GM19372 (cell line): ENCODE results near the gene DENND1A.
"Not testable (repeated sequence)": the region's sequence is repeated elsewhere in the genome, so short reads cannot be mapped to it uniquely, and the experiment has no call there.

Experiments
- ATAC-seq: cut with Tn5 transposase; IDR thresholded peaks from one replicate; pipeline ENCODE4 v1.9.1; 2021; ENCODE audit warnings: mild to moderate bottlenecking, low read depth, moderate library complexity; ENCODE audit not compliant: unreplicated experiment

The DENND1A gene, protein sequence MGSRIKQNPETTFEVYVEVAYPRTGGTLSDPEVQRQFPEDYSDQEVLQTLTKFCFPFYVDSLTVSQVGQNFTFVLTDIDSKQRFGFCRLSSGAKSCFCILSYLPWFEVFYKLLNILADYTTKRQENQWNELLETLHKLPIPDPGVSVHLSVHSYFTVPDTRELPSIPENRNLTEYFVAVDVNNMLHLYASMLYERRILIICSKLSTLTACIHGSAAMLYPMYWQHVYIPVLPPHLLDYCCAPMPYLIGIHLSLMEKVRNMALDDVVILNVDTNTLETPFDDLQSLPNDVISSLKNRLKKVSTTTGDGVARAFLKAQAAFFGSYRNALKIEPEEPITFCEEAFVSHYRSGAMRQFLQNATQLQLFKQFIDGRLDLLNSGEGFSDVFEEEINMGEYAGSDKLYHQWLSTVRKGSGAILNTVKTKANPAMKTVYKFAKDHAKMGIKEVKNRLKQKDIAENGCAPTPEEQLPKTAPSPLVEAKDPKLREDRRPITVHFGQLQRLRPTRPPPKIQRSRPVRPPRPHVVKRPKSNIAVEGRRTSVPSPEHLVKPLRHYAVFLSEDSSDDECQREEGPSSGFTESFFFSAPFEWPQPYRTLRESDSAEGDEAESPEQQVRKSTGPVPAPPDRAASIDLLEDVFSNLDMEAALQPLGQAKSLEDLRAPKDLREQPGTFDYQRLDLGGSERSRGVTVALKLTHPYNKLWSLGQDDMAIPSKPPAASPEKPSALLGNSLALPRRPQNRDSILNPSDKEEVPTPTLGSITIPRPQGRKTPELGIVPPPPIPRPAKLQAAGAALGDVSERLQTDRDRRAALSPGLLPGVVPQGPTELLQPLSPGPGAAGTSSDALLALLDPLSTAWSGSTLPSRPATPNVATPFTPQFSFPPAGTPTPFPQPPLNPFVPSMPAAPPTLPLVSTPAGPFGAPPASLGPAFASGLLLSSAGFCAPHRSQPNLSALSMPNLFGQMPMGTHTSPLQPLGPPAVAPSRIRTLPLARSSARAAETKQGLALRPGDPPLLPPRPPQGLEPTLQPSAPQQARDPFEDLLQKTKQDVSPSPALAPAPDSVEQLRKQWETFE

DNA sequence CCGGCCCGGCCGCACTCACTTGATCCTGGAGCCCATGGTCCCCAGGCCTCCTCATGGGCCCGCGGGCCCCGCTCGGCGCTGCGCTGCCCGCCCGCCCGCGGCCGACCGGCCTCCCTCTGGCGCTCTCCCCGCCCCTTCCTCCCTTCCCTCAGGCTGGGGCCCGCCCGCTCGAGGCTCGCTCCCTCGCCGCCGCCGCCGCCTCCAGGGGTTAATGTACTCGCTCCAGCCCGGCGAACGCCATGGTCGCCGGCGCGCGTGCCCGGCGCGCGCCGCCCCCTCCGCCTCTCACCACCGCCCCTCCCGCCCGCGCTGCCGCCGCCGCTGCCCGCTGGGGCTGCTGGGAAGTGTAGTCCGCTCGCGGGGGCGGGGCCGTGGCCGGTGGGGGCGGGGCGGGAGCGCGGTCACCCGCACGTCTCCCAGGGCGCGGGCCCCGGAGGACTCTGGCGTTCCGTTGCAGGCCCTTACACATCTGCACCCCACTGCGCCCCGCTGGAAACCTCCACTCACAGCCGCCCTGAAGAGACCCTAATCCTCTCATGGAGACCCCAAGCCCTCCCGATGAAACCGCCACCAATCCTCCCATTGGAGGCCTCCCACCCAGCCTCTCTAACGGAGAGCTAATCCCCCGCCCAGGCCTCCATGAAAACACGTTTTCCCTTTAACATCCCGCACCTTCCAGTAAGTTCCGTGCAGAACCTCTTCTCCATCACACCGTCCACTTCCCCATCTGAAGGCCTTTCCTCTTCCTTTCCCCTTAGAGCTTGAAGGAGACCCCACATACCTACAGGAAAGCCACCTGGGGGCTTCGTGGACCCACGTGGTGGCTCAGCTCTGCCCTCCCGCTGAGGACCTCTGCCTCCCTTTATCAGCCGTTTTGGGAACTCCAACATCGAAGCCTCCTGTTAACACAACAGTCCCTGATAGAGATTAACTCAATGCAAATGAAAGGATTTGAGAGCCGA is at the start of gene DENND1A:
DENND1A (minus strand) TSS at position 257 of the 962 bp plus-strand sequence; CDS start at position 36, 221 bp downstream.
- ATAC-seq = peak; percentile 77

DNA sequence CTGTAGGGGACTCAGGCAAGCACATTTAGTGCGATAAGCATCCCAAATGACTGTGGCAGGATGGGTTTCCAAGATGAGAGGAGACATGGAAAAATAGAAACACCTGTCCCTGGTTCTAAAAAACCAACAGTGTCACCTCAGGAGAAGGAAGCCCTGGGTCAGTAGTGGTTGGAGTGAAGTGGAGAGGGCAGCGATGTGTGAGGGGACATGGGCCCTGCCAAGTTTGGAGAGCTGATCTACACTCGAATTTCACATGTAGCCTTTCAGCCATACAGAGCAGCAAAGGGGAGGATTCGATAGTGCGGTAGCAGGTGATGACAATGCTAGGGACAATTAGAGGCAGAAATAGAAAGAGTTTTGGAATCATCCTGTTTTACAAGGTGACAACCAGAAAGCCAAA is 49.1 kb upstream of the DENND1A start:
- ATAC-seq = no peak

DNA sequence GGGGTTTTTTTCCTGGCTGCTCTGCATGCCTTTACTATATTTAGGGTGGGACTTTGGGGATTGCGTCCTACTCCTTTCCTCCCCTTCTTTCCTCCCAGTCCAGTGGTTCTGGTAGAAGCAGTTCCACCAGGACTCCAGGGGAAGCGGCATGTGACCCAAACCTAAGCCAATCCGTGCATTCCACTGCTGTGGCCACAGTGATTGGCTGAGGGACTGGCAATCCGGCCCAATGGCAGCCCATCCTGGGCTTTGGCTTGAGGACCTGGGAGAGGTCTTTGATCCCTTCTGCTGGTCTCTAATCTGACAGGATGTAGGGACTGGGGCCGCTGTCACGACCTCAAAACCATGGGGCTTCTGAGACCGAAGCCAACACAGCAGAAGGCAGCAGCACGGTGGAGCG is 46.7 kb upstream of the DENND1A start:
- ATAC-seq = not testable (repeated sequence)

DNA sequence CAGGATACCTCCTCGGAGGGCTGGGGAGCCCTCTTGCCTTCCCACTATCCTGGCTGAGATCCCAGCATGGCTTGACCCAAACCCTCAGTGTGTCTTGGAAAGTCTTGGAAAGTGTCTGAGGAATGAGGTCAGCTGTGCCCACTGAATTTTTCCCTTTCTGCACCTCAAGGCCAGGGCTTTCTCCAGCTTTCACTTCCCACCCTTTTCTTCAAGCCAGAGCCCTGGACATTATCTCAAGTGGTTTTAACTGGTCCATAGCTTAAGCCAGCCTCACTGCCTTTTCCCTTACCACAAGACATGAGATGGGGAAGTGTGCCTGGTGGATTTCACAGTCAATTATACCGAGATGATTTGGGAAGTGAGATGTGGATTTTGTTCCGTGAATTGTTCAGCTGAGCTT is 45.9 kb upstream of the DENND1A start:
- ATAC-seq = no peak

DNA sequence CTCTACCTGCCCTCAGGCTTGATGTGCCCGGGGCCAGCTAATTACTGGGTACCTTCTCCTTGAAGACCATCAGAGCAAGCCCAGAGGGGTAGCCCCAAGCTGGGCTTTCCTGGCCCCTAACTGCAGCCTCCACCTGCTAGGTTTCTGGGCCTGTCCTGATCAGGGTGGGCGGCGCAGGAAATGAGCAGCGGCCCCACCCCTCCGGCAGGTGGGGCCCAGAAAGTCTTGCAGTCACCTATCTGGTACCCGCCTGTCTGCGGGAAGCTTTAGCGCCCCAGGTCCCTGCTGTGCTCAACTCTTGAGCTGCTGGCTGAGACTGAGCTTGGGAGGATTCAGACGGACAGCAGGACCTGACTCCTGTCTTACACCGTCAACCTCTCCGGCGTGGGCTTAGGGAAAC is 44.5 kb upstream of the DENND1A start:
- no peak for ATAC-seq

DNA sequence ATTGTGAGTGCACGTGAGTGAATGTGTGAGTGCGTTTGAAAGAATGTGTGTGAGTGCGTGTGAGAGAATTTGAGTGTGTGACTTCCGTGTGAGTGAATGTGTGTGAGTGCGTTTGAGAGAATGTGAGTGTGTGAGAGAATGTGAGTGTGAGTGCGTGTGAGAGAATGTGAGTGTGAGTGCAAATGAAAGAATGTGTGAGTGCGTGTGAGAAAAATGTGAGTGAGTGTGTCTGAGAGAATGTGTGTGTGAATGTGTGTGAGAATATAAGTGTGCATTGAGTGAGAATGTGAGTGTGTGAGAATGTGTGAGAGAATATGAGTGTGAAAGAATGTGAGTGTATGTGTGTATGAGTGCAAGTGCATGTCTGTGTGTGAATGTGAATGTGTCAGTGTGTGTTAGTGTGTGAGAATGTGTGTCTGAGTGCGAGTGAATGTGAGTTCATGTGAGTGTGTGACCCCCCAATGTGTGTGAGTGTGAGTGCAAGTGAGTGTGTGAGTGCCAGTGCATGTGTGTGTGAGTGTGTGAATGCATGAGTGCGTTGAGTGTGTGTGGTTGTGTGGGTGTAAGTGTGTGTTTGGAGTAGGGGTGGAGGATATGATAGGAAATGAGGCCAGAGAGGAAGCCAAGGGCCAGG is 43.8 kb upstream of the DENND1A start:
- ATAC-seq = no peak

DNA sequence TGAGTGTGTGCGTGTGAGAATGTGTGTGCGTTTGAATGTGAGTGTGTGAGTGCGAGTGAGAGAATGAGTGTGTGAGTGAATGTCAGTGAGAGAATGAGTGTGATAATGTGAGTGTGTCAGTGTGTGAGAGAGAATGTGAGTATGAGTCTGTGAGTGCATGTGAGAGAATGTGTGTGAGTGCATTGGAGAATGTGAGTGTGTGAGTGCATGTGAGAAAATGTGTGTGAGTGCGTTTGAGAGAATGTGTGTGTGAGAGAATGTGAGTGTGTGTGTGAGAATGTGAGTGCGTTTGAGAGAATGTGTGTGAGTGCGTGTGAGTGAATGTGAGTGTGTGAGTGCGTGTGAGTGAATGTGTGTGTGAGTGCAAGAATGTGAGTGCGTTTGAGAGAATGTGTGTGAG is 42.7 kb upstream of the DENND1A start:
- no peak for ATAC-seq

DNA sequence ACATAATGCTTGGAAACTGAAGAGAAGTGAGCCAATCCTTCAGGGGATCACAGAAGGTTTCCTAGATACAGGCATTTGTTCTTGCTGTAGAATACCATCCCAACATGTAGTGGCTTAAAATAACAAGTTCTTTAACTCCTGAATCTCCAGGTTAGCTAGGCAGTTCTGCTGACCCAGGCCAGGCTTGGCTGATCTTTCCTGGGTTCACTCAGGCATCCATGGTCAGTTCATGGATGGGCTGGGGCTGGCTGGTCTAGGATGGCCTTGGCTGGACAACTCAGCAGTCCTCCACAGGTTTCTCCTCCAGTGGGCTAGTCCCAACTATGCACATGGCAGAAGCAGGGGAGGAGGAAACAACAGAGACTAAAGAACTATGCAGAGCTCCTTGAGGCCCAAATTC is 37.4 kb upstream of the DENND1A start:
- no peak for ATAC-seq

DNA sequence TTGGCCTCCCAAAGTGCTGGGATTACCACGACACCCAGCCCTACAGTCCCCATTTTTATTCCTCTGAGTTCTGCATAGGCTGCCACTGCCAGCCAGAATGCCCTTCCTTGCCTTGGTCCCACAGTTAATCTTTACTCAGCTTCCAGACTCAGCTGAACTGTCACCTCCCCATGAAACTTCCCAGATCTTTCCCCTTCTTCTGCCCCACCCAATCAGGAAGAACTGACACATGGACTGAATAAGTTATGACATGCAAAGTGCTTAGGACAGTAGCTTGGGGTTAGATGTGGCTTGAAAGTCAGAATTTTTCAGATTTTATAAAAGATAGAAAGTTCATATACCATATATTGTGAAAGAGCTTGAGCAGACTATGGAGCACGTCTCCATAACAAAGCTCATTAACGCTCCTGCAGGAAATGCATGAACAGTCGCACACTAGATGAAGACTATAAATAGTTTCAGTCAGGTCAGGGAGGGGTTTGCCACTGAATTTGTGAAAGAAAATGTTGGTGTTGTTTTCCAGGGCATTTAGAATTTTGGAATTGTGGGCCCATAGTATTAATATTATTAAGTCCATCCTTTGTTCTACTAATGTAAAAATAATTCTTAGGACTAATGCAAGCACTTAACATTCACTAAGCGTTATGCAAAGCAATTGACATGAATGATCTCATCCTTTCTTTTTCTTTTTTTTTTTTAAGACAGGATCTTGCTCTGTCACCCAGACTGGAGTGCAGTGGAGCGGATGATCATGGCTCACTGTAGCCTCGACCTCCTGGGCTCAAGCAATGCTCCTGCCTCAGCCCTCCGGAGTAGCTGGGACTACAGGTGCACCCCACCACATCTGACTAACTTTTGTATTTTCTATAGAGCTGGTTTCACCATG is 36.1 kb upstream of the DENND1A start:
- ATAC-seq = no peak

DNA sequence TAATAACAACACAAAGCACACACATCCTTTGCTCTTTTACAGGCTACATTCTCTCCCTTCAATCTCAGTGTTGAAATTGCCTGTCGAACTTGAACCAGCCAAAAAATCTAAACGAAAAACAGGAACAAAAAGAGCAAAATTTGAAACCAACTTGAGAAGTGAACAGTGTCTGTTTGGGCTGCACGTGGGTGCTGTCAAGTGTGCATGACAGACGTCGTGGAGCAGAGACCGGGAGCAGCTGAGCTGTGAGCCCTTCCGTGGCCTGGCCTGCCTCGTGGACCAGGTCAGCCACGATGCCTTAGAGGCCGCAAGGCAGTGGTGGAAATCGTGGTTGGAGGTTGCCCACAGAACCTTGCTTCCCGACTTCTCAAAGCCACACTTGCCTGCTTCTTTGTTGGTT is 34.8 kb upstream of the DENND1A start:
- no peak for ATAC-seq

DNA sequence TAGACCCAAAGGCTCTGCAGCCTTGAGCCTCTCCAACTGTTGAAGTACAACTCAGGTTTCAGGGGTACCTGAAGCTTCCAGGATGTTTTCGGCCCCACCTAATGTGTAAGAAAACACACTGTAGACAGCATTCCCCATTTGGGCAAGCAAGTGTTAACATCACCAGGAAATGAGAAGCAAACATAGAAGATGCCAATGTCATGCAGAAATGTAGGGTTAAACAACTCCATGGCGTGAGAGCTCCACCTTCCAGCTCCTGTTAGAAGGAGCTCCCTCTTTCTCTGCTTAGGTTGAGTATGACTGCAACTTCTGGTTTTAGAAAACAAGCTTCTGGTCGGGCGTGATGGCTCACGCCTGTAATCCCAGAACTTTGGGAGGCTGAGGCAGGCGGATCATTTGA is 31.0 kb upstream of the DENND1A start:
- no peak for ATAC-seq

DNA sequence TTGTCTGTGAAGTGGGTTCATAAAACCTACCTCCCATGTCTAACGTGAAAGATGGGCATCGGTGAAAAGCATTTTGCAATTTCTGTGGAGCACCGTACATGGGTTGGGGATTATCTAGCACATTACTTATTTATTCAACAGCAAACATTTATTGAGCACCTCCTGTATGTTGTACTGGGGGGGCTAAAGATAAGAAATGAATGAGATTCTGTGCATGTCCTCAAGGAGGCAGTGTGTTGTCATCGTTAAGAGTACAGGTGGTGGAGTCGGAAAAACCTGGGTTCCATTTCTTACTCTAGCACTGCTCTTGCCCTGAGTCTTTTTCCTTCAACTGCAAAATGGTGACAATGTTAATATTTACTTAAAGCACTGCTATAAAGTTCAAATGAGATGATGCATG is 30.4 kb upstream of the DENND1A start:
- no peak for ATAC-seq

DNA sequence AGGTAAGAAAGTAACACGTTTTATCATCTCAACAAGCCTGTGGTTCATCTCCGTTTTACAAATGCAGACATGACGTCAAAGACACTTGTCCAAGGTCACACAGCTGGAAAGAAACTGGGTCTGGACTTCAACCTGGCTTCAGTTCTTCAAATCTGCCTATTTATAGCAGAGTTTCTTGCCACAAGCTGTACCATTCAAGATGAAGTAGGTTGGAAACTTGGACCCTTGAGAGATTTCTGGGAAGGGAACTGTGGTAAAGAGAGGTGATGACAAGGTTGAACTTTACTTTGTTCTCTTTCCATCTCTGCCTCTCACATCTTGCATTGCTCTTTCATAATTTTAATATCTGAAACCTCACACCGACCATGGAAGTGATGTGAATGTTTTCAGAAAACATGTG is 29.9 kb upstream of the DENND1A start:
- ATAC-seq = no peak

DNA sequence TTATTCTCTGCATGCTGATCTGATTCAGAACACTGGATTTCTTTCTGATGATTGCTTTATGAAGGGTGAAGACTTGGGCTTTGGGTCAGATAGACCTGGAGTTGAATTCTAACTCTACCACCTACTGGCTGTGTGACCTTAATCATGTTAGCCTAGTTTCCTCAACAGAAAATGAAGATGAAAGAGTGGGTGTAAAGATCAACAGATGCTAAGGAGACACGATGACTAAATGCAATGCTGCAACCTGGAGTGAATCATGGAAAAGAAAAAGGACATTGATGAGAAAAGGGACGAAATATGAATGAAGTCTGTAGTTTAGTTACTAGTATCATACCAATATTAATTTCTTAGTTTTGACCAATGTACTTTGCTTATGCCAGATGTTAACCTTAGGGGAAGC is 27.8 kb upstream of the DENND1A start:
- ATAC-seq = no peak

DNA sequence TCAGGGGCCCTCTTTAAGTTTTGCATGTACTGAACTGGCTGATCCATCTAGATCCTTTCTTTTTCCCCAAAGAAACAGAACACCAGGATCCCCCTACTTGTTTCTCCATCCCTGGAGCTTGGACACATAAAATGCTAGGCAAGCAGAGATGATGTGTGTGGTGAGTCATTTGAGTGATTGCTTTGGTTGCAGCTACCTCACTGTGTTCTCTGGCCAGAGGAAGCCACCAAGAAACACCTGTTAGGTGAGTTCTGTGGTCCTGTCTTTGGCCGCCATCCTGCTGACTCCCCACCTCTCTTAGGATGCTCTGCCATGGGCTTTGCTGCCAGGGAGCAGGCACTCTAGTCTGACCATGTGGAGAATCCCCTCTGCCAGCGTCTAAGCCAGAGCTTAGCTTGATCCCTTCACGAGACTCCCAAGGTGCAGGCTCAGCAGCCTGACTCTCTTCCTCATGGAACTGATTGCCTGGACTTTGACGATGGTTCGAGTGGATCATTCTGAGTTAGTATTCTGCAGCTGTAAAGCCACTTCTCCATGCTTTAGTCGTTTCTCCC is 27.3 kb upstream of the DENND1A start:
- no peak for ATAC-seq

DNA sequence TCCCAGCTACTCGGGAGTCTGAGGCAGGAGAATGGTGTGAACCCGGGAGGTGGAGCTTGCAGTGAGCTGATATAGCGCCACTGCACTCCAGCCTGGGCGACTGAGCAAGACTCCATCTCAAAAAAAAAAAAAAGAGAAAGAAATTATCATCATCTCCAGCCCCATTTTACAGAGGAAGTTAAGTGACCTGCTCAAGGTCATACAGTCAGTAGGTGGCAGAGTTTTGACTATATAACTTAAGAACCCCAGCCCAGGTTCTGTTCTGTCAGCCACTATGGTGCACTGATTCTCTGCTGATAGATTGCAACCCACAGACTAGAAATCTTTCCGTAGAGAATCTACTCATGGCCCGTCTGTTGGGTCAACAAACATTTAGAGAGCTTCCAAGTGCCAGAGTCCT is 25.7 kb upstream of the DENND1A start:
- no peak for ATAC-seq

DNA sequence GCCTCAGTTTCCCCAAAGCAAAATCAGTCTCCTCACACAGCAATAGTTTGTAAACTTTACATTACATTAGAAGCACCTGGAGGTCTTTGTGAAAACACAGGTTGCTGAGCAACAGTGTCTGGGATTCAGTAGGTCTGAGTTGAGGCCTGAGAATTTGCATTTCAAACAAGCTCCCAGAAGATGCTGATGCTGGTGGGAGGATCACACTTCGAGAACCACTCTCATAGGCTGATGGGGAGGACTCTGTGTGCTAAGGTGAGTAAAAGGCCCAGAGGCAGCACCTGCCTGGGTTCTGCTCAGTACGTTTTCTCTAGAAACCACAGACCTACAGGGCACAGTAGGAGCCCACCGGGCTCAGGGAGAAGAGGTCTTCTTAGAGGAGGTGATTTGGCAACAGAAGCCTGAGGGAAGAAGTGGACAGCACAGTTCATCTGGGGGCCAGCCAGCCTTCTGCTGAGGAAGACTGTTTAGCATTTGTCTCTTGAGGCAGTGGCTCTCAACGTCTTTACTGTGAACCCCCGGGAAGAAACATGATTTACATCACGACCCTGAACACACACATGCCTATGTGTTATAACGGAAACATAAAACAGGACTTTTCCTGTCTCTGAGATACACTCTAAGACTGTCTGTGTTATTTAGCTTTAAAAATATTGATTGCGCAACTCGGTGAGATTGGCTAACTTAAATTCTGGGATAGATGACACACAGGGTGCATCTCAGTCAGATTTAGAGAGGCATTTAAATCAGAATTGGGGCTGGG is 24.8 kb upstream of the DENND1A start:
- no peak for ATAC-seq
